CD8-positive, alpha-beta memory T cell (primary cell): Measurements from ENCODE around the gene ACOX3. TPM values are rescaled to one million over a fixed set of nuclear protein-coding genes. Genes with fewer than 3 reads are reported as not detected.

Experiments used
- CTCF ChIA-PET: fragments of 350-600 bp; sonication (Branson Sonifier 250); formaldehyde crosslinking; loops from one replicate; lab custom pipeline; 2021; ENCODE audit warnings: antibody characterized with exemption; lab: Charles Lee
- POLR2A ChIA-PET: fragments of 350-600 bp; sonication (Branson Sonifier 250); formaldehyde crosslinking; loops from one replicate; lab custom pipeline; 2021; ENCODE audit warnings: antibody characterized with exemption; lab: Charles Lee
- DNase-seq, 5 donors: peaks; one replicate each; pipeline versions ENCODE4 v3.0.0 to v3.0.0-alpha.2; 2020 to 2022; ENCODE audit warnings: mixed read lengths in 1 of 5
- H3K27ac ChIP-seq: one replicate; pipeline ENCODE4 v1.7.0; 2013; ENCODE audit warnings: low read depth, mild to moderate bottlenecking, low read length, moderate library complexity
- H3K27me3 ChIP-seq: 2 replicates; pipeline ENCODE4 v1.7.0; 2013; ENCODE audit warnings: low read length, mild to moderate bottlenecking; ENCODE audit not compliant: insufficient read depth, poor library complexity, severe bottlenecking
- H3K36me3 ChIP-seq: 2 replicates; pipeline ENCODE4 v1.7.0; 2013; ENCODE audit warnings: mild to moderate bottlenecking, low read length, moderate library complexity; ENCODE audit not compliant: insufficient read depth
- H3K4me1 ChIP-seq: 2 replicates; pipeline ENCODE4 v1.7.0; 2013; ENCODE audit warnings: mild to moderate bottlenecking, low read length, moderate library complexity; ENCODE audit not compliant: insufficient read depth
- H3K4me3 ChIP-seq: 2 replicates; pipeline ENCODE4 v1.7.0; 2013; ENCODE audit warnings: mild to moderate bottlenecking, low read length
- H3K9me3 ChIP-seq: 2 replicates; pipeline ENCODE4 v1.7.0; 2013; ENCODE audit warnings: mild to moderate bottlenecking, low read length
- H3K27ac Mint-ChIP-seq, 8 donors: one replicate each; pipeline ENCODE4 v1.8.0; 2020 to 2021; ENCODE audit warnings: mixed read lengths in 8 of 8, mild to moderate bottlenecking in 6 of 8, inconsistent platforms in 3 of 8, moderate library complexity in 3 of 8
- H3K27me3 Mint-ChIP-seq, 2 donors: one replicate each; pipeline ENCODE4 v1.8.0; 2020 to 2021; ENCODE audit warnings: mixed read lengths in 2 of 2, mild to moderate bottlenecking in 1 of 2, moderate library complexity in 1 of 2
- H3K36me3 Mint-ChIP-seq, 3 donors: one replicate each; pipeline ENCODE4 v1.8.0; 2020 to 2021; ENCODE audit warnings: mixed read lengths in 3 of 3, inconsistent platforms in 1 of 3, mild to moderate bottlenecking in 1 of 3
- H3K4me1 Mint-ChIP-seq, 3 donors: one replicate each; pipeline ENCODE4 v1.8.0; 2020 to 2021; ENCODE audit warnings: mixed read lengths in 3 of 3, inconsistent platforms in 1 of 3, mild to moderate bottlenecking in 1 of 3
- H3K4me3 Mint-ChIP-seq, 7 donors: one replicate each; pipeline ENCODE4 v1.8.0; 2020 to 2021; ENCODE audit warnings: mixed read lengths in 7 of 7, mild to moderate bottlenecking in 6 of 7, moderate library complexity in 4 of 7, inconsistent platforms in 2 of 7
- H3K9me3 Mint-ChIP-seq, 5 donors: one replicate each; pipeline ENCODE4 v1.8.0; 2020 to 2022; ENCODE audit warnings: mixed read lengths in 5 of 5, mild to moderate bottlenecking in 3 of 5, moderate library complexity in 2 of 5, inconsistent platforms in 1 of 5
- polyA plus RNA-seq: library from polyadenylated mRNA; unstranded; fragments of 300-500 nt; fragmentation: Illumina TruSeq; gene quantifications from one replicate; pipeline ENCODE4 v1.2.3, GENCODE V29; 2021
- total RNA-seq, 2 experiments: library from RNA; stranded (reverse); gene quantifications; one replicate each; pipeline ENCODE4 v1.2.3, GENCODE V29; 2021

The ACOX3 gene
- total and polyA plus RNA-seq, 3 experiments from 2014 or later, result 14.2 to 24.9 (median 22.3) TPM

DNA sequence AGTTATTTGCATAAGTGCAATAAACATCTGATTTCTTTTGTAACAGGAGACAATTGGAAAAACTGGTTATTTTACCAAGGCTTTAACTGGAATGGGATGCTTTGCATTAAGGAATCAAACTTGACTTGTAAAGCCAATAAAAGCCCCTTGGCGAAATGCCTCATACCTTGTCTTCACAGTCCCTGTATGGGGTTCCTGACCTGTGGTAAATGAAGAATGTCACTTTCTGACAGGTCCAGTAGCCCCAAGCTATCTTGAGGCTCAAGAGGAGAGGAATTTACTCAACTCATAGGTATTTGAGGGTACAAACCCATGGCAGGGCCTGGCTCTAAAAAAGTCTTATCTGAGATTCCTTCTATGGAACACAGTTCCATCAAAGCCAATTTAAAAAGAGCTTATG, 78.0 kb downstream of the ACOX3 start:
- H3K27me3 Mint-ChIP-seq, result peaks cover 0 to 8% of the 10 kb centered on the region in 2 donors
- ChIA-PET POLR2A (no interaction called here), CTCF (no interaction called here)
- Histone ChIP-seq H3K27me3 (no peaks in the 10 kb centered on the region), H3K4me1 (no peaks in the 10 kb centered on the region), H3K4me3 (no peak overlapping the region), H3K36me3 (no peaks in the 10 kb centered on the region), H3K27ac (no peak overlapping the region), H3K9me3 (no peaks in the 10 kb centered on the region)
- no peak for DNase-seq
- H3K9me3 Mint-ChIP-seq, result no peaks in the 10 kb centered on the region
- H3K27ac Mint-ChIP-seq, result no peak overlapping the region
- H3K4me1 Mint-ChIP-seq, result no peaks in the 10 kb centered on the region
- peaks cover 4 to 19% (median 14%) of the 10 kb centered on the region in 3 donors for H3K36me3 Mint-ChIP-seq
- H3K4me3 Mint-ChIP-seq, result no peak overlapping the region

DNA sequence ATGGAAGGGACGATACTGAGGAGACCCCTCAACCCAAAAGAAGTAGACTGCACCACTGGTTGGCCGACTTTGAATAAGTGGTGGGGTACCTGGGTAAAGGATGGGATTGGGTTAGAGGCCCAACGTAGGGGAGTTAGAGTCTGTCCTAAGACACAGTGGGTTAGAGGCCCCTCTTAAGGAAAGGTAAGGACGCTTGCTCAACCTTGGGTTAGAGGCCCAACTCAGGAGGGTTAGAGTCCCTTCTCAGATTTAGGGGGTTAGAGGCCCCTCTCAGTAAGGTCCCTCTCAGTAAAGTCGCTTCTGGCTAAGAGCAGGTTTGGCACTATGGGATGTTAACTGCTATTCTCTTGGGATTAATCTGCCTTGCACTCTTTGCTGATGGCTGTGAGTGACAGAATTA, 81.3 kb downstream of the ACOX3 start:
- CTCF ChIA-PET, result no interaction called here
- no peak for DNase-seq
- Histone ChIP-seq H3K36me3 (no peaks in the 10 kb centered on the region), H3K27ac (no peak overlapping the region), H3K4me1 (no peaks in the 10 kb centered on the region), H3K4me3 (no peak overlapping the region), H3K27me3 (no peaks in the 10 kb centered on the region), H3K9me3 (no peaks in the 10 kb centered on the region)
- H3K4me3 Mint-ChIP-seq, result no peak overlapping the region
- no peaks in the 10 kb centered on the region for H3K4me1 Mint-ChIP-seq
- POLR2A ChIA-PET, result no interaction called here
- peaks cover 4 to 8% of the 10 kb centered on the region in 2 donors for H3K27me3 Mint-ChIP-seq
- H3K36me3 Mint-ChIP-seq, result peaks cover 0 to 7% (median 0%) of the 10 kb centered on the region in 3 donors
- no peaks in the 10 kb centered on the region for H3K9me3 Mint-ChIP-seq
- no peak overlapping the region for H3K27ac Mint-ChIP-seq

DNA sequence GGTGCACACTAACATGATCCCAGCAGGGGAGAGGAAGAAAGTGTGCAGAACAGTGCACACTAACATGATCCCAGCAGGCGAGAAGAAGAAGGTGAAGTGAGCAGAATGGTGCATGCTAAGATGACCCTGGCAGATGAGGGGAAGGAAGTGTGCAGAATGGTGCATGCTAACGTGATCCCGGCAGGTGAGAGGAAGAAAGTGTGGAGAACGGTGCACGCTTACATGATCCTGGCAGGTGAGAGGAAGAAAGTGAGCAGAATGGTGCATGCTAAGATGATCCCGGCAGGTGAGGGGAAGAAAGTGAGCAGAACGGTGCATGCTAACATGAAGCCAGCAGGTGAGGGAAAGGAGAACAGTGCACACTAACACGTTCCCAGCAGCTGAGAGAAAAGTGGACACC, 83.7 kb downstream of the ACOX3 start:
- no peaks in the 10 kb centered on the region for H3K36me3 Mint-ChIP-seq
- no peak overlapping the region for H3K27ac Mint-ChIP-seq
- no peak for DNase-seq
- Histone ChIP-seq H3K4me1 (no peaks in the 10 kb centered on the region), H3K27ac (no peak overlapping the region), H3K9me3 (no peaks in the 10 kb centered on the region), H3K4me3 (no peak overlapping the region), H3K36me3 (no peaks in the 10 kb centered on the region), H3K27me3 (peaks cover 3% of the 10 kb centered on the region)
- ChIA-PET CTCF (no interaction called here), POLR2A (no interaction called here)
- H3K4me3 Mint-ChIP-seq, result no peak overlapping the region
- H3K27me3 Mint-ChIP-seq, result peaks cover 6 to 10% of the 10 kb centered on the region in 2 donors
- H3K4me1 Mint-ChIP-seq, result no peaks in the 10 kb centered on the region
- H3K9me3 Mint-ChIP-seq, result no peaks in the 10 kb centered on the region

DNA sequence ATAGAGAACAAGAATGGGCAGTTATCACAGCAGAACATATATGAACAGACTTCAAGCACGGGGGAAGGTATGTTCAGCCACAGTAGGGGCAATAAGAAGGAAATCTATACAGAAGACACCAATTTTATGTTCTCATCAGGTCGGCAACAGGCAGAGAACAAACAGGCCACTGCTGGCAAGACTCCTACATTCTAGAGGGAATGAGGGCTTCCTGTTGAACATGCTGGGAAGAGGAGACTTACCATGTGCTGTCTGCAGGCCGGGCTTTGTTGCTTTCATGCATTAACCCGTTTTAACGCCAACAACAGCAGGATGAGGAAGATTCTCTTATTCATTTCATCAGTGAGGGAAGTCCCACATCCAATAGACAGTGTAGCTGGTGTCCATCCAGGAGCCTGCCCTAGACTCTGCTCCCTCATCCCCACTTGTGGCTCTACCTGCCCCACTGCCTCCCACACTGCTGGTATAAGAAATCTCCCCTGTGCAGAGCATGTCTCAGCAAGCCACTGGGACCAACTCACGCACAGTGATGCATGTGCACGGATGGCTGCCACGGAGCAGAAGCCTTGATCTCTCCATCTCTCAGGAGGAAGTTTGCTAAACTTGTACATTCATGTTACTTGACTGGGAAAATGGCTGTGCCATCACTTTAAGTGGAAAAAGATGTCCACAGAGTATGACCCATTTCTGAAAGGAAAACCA, 84.5 kb downstream of the ACOX3 start:
- H3K4me3 ChIP-seq, result no peak overlapping the region
- Mint-ChIP-seq H3K36me3 (no peaks in the 10 kb centered on the region), H3K9me3 (no peaks in the 10 kb centered on the region), H3K27ac (no peak overlapping the region), H3K4me3 (no peak overlapping the region), H3K27me3 (peaks cover 11 to 13% of the 10 kb centered on the region in 2 donors), H3K4me1 (no peaks in the 10 kb centered on the region)
- no peaks in the 10 kb centered on the region for H3K36me3 ChIP-seq
- H3K4me1 ChIP-seq, result no peaks in the 10 kb centered on the region
- CTCF ChIA-PET, result no interaction called here
- no peak for DNase-seq
- POLR2A ChIA-PET, result no interaction called here
- no peaks in the 10 kb centered on the region for H3K9me3 ChIP-seq
- no peak overlapping the region for H3K27ac ChIP-seq
- H3K27me3 ChIP-seq, result peaks cover 5% of the 10 kb centered on the region

DNA sequence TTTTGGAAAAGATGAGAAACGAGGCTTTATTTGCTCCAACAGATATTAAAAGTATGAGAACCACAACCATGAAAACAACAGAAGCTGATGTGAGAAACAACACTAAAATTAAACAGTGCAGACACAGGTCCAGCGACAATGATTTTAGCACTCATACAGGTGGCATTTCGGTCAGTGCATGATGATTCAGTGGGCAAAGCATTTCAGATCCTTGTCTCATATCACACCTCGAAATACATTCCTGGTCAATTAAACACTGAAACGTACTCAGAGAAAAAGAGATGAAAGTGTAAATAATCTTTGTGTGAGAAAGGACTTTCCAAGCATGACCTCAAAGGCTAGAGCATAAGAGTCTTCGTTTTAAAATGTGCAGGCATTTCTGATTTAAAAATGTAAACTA, 85.2 kb downstream of the ACOX3 start:
- Mint-ChIP-seq H3K9me3 (peaks cover 0 to under 1% (median 0%) of the 10 kb centered on the region in 5 donors), H3K4me1 (no peaks in the 10 kb centered on the region), H3K4me3 (no peak overlapping the region), H3K27ac (no peak overlapping the region), H3K36me3 (no peaks in the 10 kb centered on the region), H3K27me3 (peaks cover 11 to 13% of the 10 kb centered on the region in 2 donors)
- Histone ChIP-seq H3K9me3 (no peaks in the 10 kb centered on the region), H3K4me1 (no peaks in the 10 kb centered on the region), H3K4me3 (no peak overlapping the region), H3K27me3 (peaks cover 5% of the 10 kb centered on the region), H3K36me3 (no peaks in the 10 kb centered on the region), H3K27ac (no peak overlapping the region)
- CTCF ChIA-PET, result no interaction called here
- DNase-seq, result no peak
- POLR2A ChIA-PET, result no interaction called here

DNA sequence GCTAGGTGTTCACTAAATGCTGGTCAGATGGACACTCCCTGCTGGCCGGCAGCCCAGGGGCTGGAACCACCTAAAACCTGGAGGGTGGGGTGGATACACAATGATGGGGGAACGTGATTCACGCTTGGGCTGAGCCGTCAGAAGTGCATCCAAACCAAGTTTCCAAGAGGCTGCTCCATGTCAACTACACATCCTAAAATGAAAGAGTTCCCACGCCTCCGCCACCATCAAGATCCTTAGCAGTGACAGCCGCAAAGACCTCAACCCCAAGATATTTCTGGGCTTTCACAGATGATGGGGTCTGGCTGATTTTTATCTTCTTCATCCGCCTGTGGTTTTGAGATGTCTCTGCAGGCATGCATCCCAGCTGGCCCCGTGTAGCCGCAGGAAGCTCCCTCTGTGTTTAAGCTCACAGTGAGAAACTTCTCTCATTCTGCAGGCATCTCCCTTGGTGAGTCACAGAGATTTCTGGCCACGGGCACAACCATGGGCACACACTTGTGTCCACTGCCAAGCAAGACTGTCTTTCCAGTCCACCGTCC, 86.5 kb downstream of the ACOX3 start:
- H3K27ac ChIP-seq, result no peak overlapping the region
- H3K27me3 ChIP-seq, result peaks cover 5% of the 10 kb centered on the region
- DNase-seq, result no peak
- Mint-ChIP-seq H3K27me3 (peaks cover 18 to 19% of the 10 kb centered on the region in 2 donors), H3K4me1 (no peaks in the 10 kb centered on the region), H3K27ac (no peak overlapping the region), H3K9me3 (peaks cover 0 to 2% (median 0%) of the 10 kb centered on the region in 5 donors), H3K36me3 (no peaks in the 10 kb centered on the region), H3K4me3 (no peak overlapping the region)
- no peak overlapping the region for H3K4me3 ChIP-seq
- H3K9me3 ChIP-seq, result no peaks in the 10 kb centered on the region
- no peaks in the 10 kb centered on the region for H3K36me3 ChIP-seq
- ChIA-PET CTCF (no interaction called here), POLR2A (no interaction called here)
- H3K4me1 ChIP-seq, result no peaks in the 10 kb centered on the region

DNA sequence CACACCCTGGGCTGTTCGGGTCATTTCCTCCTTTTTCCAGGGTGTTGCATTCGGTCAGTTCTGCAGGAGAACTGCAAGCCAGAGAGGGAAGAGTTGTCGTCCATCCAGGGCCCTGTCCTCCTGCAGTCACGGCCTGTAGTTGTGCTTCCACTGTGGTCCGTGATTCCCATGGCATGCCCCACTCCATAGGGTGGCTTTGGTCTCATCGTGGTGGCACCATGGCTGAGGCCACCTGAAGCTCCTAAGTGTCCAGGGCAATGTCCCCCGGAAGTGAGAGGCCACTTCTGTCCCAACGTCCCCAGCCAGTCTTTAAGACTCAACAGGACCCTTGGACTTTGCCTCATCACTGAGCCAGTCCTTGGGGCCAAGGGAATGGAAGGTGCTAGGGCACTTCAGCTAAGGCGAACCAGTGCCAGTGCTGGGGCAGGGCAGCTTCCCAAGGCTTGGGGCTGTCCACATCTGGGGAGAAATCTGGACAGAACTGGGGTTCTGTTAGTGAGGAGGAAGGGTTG, 87.3 kb downstream of the ACOX3 start:
- Histone ChIP-seq H3K27ac (no peak overlapping the region), H3K4me1 (no peaks in the 10 kb centered on the region), H3K36me3 (no peaks in the 10 kb centered on the region), H3K27me3 (peaks cover 5% of the 10 kb centered on the region), H3K4me3 (no peak overlapping the region), H3K9me3 (no peaks in the 10 kb centered on the region)
- ChIA-PET CTCF (no interaction called here), POLR2A (interaction anchor here (0.6 kb wide), 1 partner anchor 45 kb away, joined by 3 read pairs; no protein-coding TSS in a partner anchor)
- H3K9me3 Mint-ChIP-seq, result peaks cover 0 to 2% (median 0%) of the 10 kb centered on the region in 5 donors
- H3K27ac Mint-ChIP-seq, result no peak overlapping the region
- H3K27me3 Mint-ChIP-seq, result peaks cover 16 to 18% of the 10 kb centered on the region in 2 donors
- H3K4me3 Mint-ChIP-seq, result no peak overlapping the region
- no peaks in the 10 kb centered on the region for H3K36me3 Mint-ChIP-seq
- H3K4me1 Mint-ChIP-seq, result no peaks in the 10 kb centered on the region
- no peak for DNase-seq

DNA sequence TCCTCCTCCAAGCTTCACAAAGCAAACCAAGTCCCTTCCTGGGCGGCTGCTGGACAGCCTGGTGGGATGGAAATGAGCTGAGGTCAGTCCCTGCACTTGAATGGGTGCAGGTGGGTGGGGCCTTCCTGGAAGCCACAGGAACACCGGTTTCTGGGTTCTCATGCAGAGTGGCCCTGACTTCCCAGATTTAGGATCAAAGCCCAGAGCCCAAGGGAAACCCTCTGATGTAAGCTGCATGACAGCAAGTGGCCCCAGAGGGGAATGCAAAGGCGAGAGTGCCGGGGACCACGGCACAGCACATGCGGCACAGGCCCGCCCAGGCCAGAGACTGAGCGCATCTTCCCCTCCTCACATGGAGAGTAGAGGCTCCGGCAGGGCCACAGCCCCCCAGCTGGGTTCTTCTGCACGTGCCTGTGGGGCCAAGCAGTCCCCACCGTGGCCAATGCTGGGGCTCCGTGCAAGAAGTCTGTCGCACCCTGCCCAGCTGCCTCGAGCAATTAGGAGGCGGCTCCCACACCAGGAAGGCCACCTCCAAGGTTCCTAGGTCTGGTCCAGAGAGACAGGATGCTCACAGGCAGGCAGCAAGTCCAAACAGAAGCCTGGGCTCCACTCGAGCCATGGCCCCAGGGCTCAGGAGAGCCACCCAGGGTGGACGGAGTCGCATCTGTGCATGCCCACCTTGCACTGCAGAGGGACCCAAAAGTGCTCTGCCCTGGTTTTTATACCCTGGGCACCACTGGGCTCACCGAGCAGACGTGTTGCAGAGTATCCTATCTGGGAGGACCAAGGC, 88.0 kb downstream of the ACOX3 start:
- no peaks in the 10 kb centered on the region for H3K4me1 ChIP-seq
- Mint-ChIP-seq H3K4me1 (no peaks in the 10 kb centered on the region), H3K27ac (no peak overlapping the region), H3K9me3 (peaks cover 0 to 2% (median 0%) of the 10 kb centered on the region in 5 donors), H3K36me3 (no peaks in the 10 kb centered on the region), H3K4me3 (no peak overlapping the region), H3K27me3 (peaks cover 11 to 18% of the 10 kb centered on the region in 2 donors)
- POLR2A ChIA-PET, result interaction anchor here (0.6 kb wide), 1 partner anchor 45 kb away, joined by 3 read pairs; no protein-coding TSS in a partner anchor
- no peaks in the 10 kb centered on the region for H3K9me3 ChIP-seq
- peaks cover 5% of the 10 kb centered on the region for H3K27me3 ChIP-seq
- CTCF ChIA-PET, result no interaction called here
- H3K36me3 ChIP-seq, result no peaks in the 10 kb centered on the region
- DNase-seq, result no peak
- H3K27ac ChIP-seq, result no peak overlapping the region
- H3K4me3 ChIP-seq, result no peak overlapping the region
